ENCODE results near the gene EGLN1.

- no peak for TF ChIP-seq CTCF (IDR thresholded peaks at IDR 0.05; ENCODE audit: control extremely low read depth in 1 of 3, insufficient read depth in 1 of 3, low read depth in 1 of 3, low read length in 3 of 3)
- no peak for TF ChIP-seq ATF3 (IDR thresholded peaks at IDR 0.05; ENCODE audit: insufficient read depth, low read depth, low read length)
- no peak for TF ChIP-seq SUZ12 (IDR thresholded peaks at IDR 0.05; ENCODE audit: low read length)
- no peak for TF ChIP-seq BACH1 (IDR thresholded peaks at IDR 0.05; ENCODE audit: low read length)
- TF ChIP-seq GABPA (IDR thresholded peaks at IDR 0.05; ENCODE audit: borderline replicate concordance, insufficient read depth, low read length): no peak
- TF ChIP-seq RFX5 (IDR thresholded peaks at IDR 0.05; ENCODE audit: borderline replicate concordance, low read depth, low read length): no peak
- TF ChIP-seq SP2 (IDR thresholded peaks at IDR 0.05; ENCODE audit: low read length): no peak
- no peak for TF ChIP-seq HDAC2 (IDR thresholded peaks at IDR 0.05; ENCODE audit: borderline replicate concordance in 1 of 2, low read depth in 2 of 2, low read length in 2 of 2)
Observed at GRCh38 chr1:231460614-231461013, 38.5 kb upstream of the EGLN1 start.

Measured in H1 (cell line).